OCI-LY7 (cell line): ENCODE results near the gene ACACB. TPM values are rescaled to one million over a fixed set of nuclear protein-coding genes. Genes with fewer than 3 reads are reported as not detected.

Experiments used
- BruUV-seq: library from RNA; stranded (reverse); fragments of 400-500 nt; replicated peaks from 2 replicates; lab custom pipeline; 2021; lab: Mats Ljungman, UMichigan
- CTCF ChIA-PET: fragments of 300-600 bp; sonication (Branson Sonifier 250); formaldehyde crosslinking; loops from one replicate; lab custom pipeline; 2022; ENCODE audit warnings: antibody characterized with exemption; ENCODE audit not compliant: unreplicated experiment; lab: Charles Lee
- POLR2A ChIA-PET: fragments of 300-600 bp; sonication (Branson Sonifier 250); formaldehyde crosslinking; loops from one replicate; lab custom pipeline; 2022; ENCODE audit warnings: antibody characterized with exemption; lab: Charles Lee
- DNase-seq: peaks from one replicate; pipeline ENCODE4 v3.0.0-alpha.2; 2015; ENCODE audit warnings: low spot score
- H2AFZ ChIP-seq: fragments of 200-600 bp; sonication (generic), shearing (Covaris generic); 2 replicates; pipeline ENCODE4 v1.6.1; 2014; ENCODE audit warnings: mild to moderate bottlenecking, antibody characterized with exemption, low read length, moderate library complexity
- H3K27ac ChIP-seq: fragments of 200-600 bp; sonication (generic); 2 replicates; pipeline ENCODE4 v1.5.1; 2014; ENCODE audit warnings: mixed run types, low read depth, mild to moderate bottlenecking, moderate library complexity, low read length, inconsistent platforms; ENCODE audit not compliant: poor library complexity, severe bottlenecking
- H3K36me3 ChIP-seq: fragments of 200-600 bp; sonication (generic); 2 replicates; pipeline ENCODE4 v1.6.1; 2014; ENCODE audit warnings: mild to moderate bottlenecking, antibody characterized with exemption, low read length, moderate library complexity, mixed read lengths; ENCODE audit not compliant: insufficient read depth
- H3K4me1 ChIP-seq: fragments of 200-600 bp; sonication (generic); 2 replicates; pipeline ENCODE4 v1.5.1; 2014; ENCODE audit warnings: mild to moderate bottlenecking, low read length; ENCODE audit not compliant: insufficient read depth, poor library complexity, severe bottlenecking
- H3K4me2 ChIP-seq: fragments of 200-600 bp; sonication (generic); 2 replicates; pipeline ENCODE4 v1.6.1; 2014; ENCODE audit warnings: mild to moderate bottlenecking, low read length
- H3K4me3 ChIP-seq: fragments of 200-600 bp; sonication (generic); 2 replicates; pipeline ENCODE4 v1.5.1; 2014; ENCODE audit warnings: mild to moderate bottlenecking, low read depth, low read length; ENCODE audit not compliant: poor library complexity, severe bottlenecking
- H3K79me2 ChIP-seq: fragments of 200-600 bp; sonication (generic); 2 replicates; pipeline ENCODE4 v1.6.1; 2016; ENCODE audit warnings: low read depth, mild to moderate bottlenecking, low read length, moderate library complexity, mixed read lengths; ENCODE audit not compliant: insufficient read depth
- H3K9me2 ChIP-seq: fragments of 200-600 bp; sonication (generic); 2 replicates; pipeline ENCODE4 v1.6.1; 2016; ENCODE audit warnings: mild to moderate bottlenecking, low read length, mixed read lengths; ENCODE audit not compliant: insufficient read depth
- H3K9me3 ChIP-seq: fragments of 200-600 bp; sonication (generic); 2 replicates; pipeline ENCODE4 v1.6.1; 2014; ENCODE audit warnings: mild to moderate bottlenecking, mixed run types, low read length, mixed read lengths
- H4K20me1 ChIP-seq: fragments of 200-600 bp; sonication (generic); 2 replicates; pipeline ENCODE4 v1.6.1; 2014; ENCODE audit warnings: mild to moderate bottlenecking, antibody characterized with exemption, low read length, moderate library complexity, mixed read lengths; ENCODE audit not compliant: insufficient read depth
- CTCF ChIP-seq: fragments of 200-600 bp; sonication (generic); conservative IDR thresholded peaks from 2 replicates; pipeline ENCODE4 v1.5.1; 2014; ENCODE audit warnings: mild to moderate bottlenecking, antibody characterized with exemption, low read length, moderate library complexity, mixed read lengths
- EZH2phosphoT487 ChIP-seq: fragments of 200-600 bp; sonication (generic); IDR thresholded peaks from 2 replicates; pipeline ENCODE4 v1.6.1; 2018; ENCODE audit warnings: low read depth, borderline replicate concordance, mild to moderate bottlenecking, mixed run types, antibody characterized with exemption, low read length, moderate library complexity, mixed read lengths
- intact Hi-C: fragments of 100-400 bp; cut with micrococcal nuclease; formaldehyde crosslinking; loops from one replicate; pipeline ENCODE4 v1.10.0; 2022; ENCODE audit not compliant: unreplicated experiment
- total RNA-seq, 2 experiments: library from RNA; depleted of rRNA in 1 of 2; stranded (reverse); fragments of >200 nt in 1 of 2; shearing (Covaris generic) in 1 of 2; gene quantifications; 2 replicates each; pipeline ENCODE4 v1.2.3, GENCODE V29; 2014 to 2022

Gene ACACB
- total RNA-seq, 2 experiments from 2014 or later = 19.7 to 45.1 TPM

GRCh38 chr12:109202770-109203169 is 86.4 kb downstream of the ACACB start:
- no TSS peak for BruUV-seq
- Histone ChIP-seq H3K27ac (no peak overlapping the region), H3K36me3 (peaks cover 17% of the 10 kb centered on the region; the same call in 1 of the 2 replicates), H3K79me2 (no peaks in the 10 kb centered on the region), H3K9me3 (no peaks in the 10 kb centered on the region), H4K20me1 (no peaks in the 10 kb centered on the region), H3K9me2 (no peaks in the 10 kb centered on the region), H3K4me1 (no peaks in the 10 kb centered on the region), H3K4me2 (no peak overlapping the region), H2AFZ (no peak overlapping the region), H3K4me3 (no peak overlapping the region)
- intact Hi-C loops = no loop called here
- TF ChIP-seq CTCF (no peak), EZH2phosphoT487 (no peak)
- ChIA-PET POLR2A (no interaction called here), CTCF (no interaction called here)
- DNase-seq = no peak

DNA sequence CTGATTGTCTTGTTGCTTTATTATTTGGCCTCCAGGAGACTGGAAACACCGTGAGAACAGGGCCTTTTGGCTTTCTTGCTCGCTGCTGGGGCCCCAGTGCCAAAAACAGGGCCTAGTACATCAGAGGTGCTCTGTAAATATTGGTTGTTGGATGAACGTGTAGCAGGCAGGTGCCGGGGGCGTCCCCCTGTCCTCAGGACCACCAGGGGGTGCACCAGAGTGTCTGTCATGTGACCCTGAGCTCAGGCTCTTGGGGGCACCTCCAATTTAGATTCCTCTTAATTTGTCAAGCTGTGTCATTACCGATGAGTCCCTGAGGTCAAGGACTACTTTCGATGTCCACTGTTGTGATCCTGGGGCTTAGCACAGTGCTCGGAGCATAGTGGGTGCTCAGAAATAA is 87.1 kb downstream of the ACACB start:
- intact Hi-C loops = no loop called here
- DNase-seq = no peak
- H3K36me3 ChIP-seq = peaks cover 17% of the 10 kb centered on the region; the same call in 1 of the 2 replicates
- no peak overlapping the region for H2AFZ ChIP-seq
- no peak overlapping the region for H3K4me3 ChIP-seq
- ChIA-PET CTCF (no interaction called here), POLR2A (no interaction called here)
- TF ChIP-seq CTCF (peak; percentile 25; the same call in 1 of the 2 replicates), EZH2phosphoT487 (no peak)
- H3K9me3 ChIP-seq = no peaks in the 10 kb centered on the region
- no peaks in the 10 kb centered on the region for H3K79me2 ChIP-seq
- H3K27ac ChIP-seq = no peak overlapping the region
- no peaks in the 10 kb centered on the region for H4K20me1 ChIP-seq
- H3K9me2 ChIP-seq = no peaks in the 10 kb centered on the region
- no peaks in the 10 kb centered on the region for H3K4me1 ChIP-seq
- no peak overlapping the region for H3K4me2 ChIP-seq
- BruUV-seq = no TSS peak

DNA sequence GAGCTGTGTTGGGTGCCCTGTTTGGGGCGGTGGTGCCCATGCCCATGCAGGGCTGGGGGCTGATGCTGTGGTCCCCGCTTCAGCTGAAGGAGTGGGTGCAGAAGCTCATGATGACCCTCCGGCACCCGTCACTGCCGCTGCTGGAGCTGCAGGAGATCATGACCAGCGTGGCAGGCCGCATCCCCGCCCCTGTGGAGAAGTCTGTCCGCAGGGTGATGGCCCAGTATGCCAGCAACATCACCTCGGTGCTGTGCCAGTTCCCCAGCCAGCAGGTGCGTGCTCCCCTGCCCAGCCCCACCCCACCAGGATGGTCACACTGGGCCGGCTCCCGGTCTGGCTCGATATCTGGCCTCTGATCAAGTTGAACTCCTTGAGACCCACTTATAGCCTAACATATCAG is 92.7 kb downstream of the ACACB start:
- ChIA-PET CTCF (no interaction called here), POLR2A (no interaction called here)
- no peak for DNase-seq
- intact Hi-C loops = no loop called here
- Histone ChIP-seq H3K79me2 (no peaks in the 10 kb centered on the region), H3K27ac (no peak overlapping the region), H4K20me1 (no peaks in the 10 kb centered on the region), H3K4me3 (no peak overlapping the region), H3K4me1 (no peaks in the 10 kb centered on the region), H3K9me3 (no peaks in the 10 kb centered on the region), H3K36me3 (peaks cover 21% of the 10 kb centered on the region), H3K4me2 (no peak overlapping the region), H2AFZ (no peak overlapping the region), H3K9me2 (no peaks in the 10 kb centered on the region)
- no peak for TF ChIP-seq EZH2phosphoT487
- no peak for TF ChIP-seq CTCF
- no TSS peak for BruUV-seq
